Endothelial cell of umbilical vein (primary cell): ENCODE measurements around the gene SLF2. TPM values are rescaled to one million over a fixed set of nuclear protein-coding genes. Genes with fewer than 3 reads are reported as not detected.

ENCODE experiments used
- BruUV-seq: library from RNA; stranded (reverse); fragments of 400-500 nt; replicated peaks from 2 replicates; lab custom pipeline; 2021; lab: Mats Ljungman, UMichigan
- CTCF ChIA-PET: fragments of 300-600, 350-600 bp; sonication (Branson Sonifier 250); formaldehyde crosslinking; loops from one replicate; lab custom pipeline; 2021; ENCODE audit warnings: antibody characterized with exemption, inconsistent platforms; lab: Charles Lee
- POLR2A ChIA-PET: fragments of 300-600, 350-600 bp; sonication (Branson Sonifier 250); formaldehyde crosslinking; loops from one replicate; lab custom pipeline; 2021; ENCODE audit warnings: antibody characterized with exemption, inconsistent platforms; lab: Charles Lee
- DNase-seq: peaks from one replicate; pipeline ENCODE4 v3.0.0-alpha.2; 2011; ENCODE audit warnings: low read depth, low spot score
- FAIRE-seq: peaks from 2 replicates; lab custom pipeline; 2011; peaks lifted over from hg19 to GRCh38; lab: Jason Lieb, UNC
- H2AFZ ChIP-seq: 2 replicates; pipeline ENCODE4 v1.6.0; 2012; ENCODE audit warnings: low read depth, low read length, control low read depth, inconsistent platforms
- H3K27ac ChIP-seq: 2 replicates; pipeline ENCODE4 v1.5.1; 2011; ENCODE audit warnings: low read depth, mild to moderate bottlenecking, control low read depth, low read length, moderate library complexity; ENCODE audit not compliant: insufficient read depth
- H3K27me3 ChIP-seq, 2 experiments: 2 replicates each; pipeline versions ENCODE4 v1.6.0 to v1.6.1; 2011; ENCODE audit warnings: low read length in 2 of 2, mixed read lengths in 1 of 2; ENCODE audit not compliant: control insufficient read depth in 2 of 2, insufficient read depth in 2 of 2
- H3K36me3 ChIP-seq, 2 experiments: 2 replicates in 1 of 2; 3 replicates in 1 of 2; pipeline ENCODE4 v1.5.1; 2011; ENCODE audit warnings: low read length in 2 of 2, mild to moderate bottlenecking in 1 of 2, moderate library complexity in 1 of 2; ENCODE audit not compliant: control insufficient read depth in 2 of 2, insufficient read depth in 2 of 2; ENCODE audit errors: extremely low read depth in 1 of 2
- H3K4me1 ChIP-seq: 3 replicates; pipeline ENCODE4 v1.5.1; 2011; ENCODE audit warnings: mild to moderate bottlenecking, low read length; ENCODE audit not compliant: control insufficient read depth, insufficient read depth; ENCODE audit errors: extremely low read depth
- H3K4me2 ChIP-seq: 2 replicates; pipeline ENCODE4 v1.6.1; 2011; ENCODE audit warnings: low read length, control low read depth, mixed read lengths; ENCODE audit not compliant: insufficient read depth
- H3K4me3 ChIP-seq, 3 experiments: fragments of 200-600 bp in 1 of 3; sonication (generic), shearing (Covaris generic) in 1 of 3; replicated peaks in 1 of 3; 2 replicates each; pipeline ENCODE4 v1.5.1; 2011 to 2016; ENCODE audit warnings: control low read depth in 3 of 3, low read length in 3 of 3, mild to moderate bottlenecking in 2 of 3, inconsistent platforms in 1 of 3, low read depth in 1 of 3, moderate library complexity in 1 of 3; ENCODE audit not compliant: insufficient read depth in 1 of 3
- H3K79me2 ChIP-seq: 2 replicates; pipeline ENCODE4 v1.6.0; 2012; ENCODE audit warnings: low read length, inconsistent platforms; ENCODE audit not compliant: control insufficient read depth, insufficient read depth
- H3K9ac ChIP-seq: replicated peaks from 2 replicates; pipeline ENCODE3; 2011; ENCODE audit warnings: low read length, control low read depth; ENCODE audit not compliant: insufficient read depth; ENCODE audit errors: extremely low read depth
- H3K9me1 ChIP-seq: replicated peaks from 3 replicates; pipeline ENCODE4 v1.6.0; 2011; ENCODE audit warnings: mild to moderate bottlenecking, low read length; ENCODE audit not compliant: control insufficient read depth, insufficient read depth; ENCODE audit errors: extremely low read depth
- H3K9me3 ChIP-seq: replicated peaks from 2 replicates; pipeline ENCODE4 v1.5.1; 2012; ENCODE audit warnings: low read length, inconsistent platforms; ENCODE audit not compliant: control insufficient read depth, insufficient read depth
- H4K20me1 ChIP-seq: replicated peaks from 2 replicates; pipeline ENCODE3; 2011; ENCODE audit warnings: mild to moderate bottlenecking, low read length; ENCODE audit not compliant: control insufficient read depth, insufficient read depth; ENCODE audit errors: extremely low read depth
- CTCF ChIP-seq, 2 donors: IDR thresholded peaks; 1 replicate in 1 of 2; 2 replicates in 1 of 2; pipeline ENCODE4 v1.5.1; 2011; ENCODE audit warnings: low read length in 2 of 2, mild to moderate bottlenecking in 2 of 2, moderate library complexity in 2 of 2, control low read depth in 1 of 2, inconsistent platforms in 1 of 2, low read depth in 1 of 2; ENCODE audit not compliant: insufficient read depth in 1 of 2; ENCODE audit errors: extremely low read depth in 1 of 2
- EZH2 ChIP-seq: IDR thresholded peaks from 2 replicates; pipeline ENCODE4 v1.6.1; 2012; ENCODE audit warnings: borderline replicate concordance, low read depth, mild to moderate bottlenecking, moderate library complexity, low read length, inconsistent platforms; ENCODE audit not compliant: severe bottlenecking
- FOS ChIP-seq: IDR thresholded peaks from 2 replicates; pipeline ENCODE4 v1.6.1; 2011; ENCODE audit warnings: mild to moderate bottlenecking, low read length, moderate library complexity, borderline replicate concordance; ENCODE audit not compliant: insufficient read depth
- GATA2 ChIP-seq: IDR thresholded peaks from 2 replicates; pipeline ENCODE4 v1.7.0; 2011; ENCODE audit warnings: low read depth, mild to moderate bottlenecking, moderate library complexity, mixed read lengths, low read length; ENCODE audit not compliant: insufficient read length, insufficient read depth
- JUN ChIP-seq: IDR thresholded peaks from 2 replicates; pipeline ENCODE4 v1.6.1; 2011; ENCODE audit warnings: borderline replicate concordance, low read depth; ENCODE audit not compliant: insufficient read length, insufficient read depth
- MYC ChIP-seq: IDR thresholded peaks from one replicate; pipeline ENCODE4 v1.6.1; 2011; ENCODE audit warnings: mild to moderate bottlenecking, low read depth, low read length
- POLR2A ChIP-seq: IDR thresholded peaks from 2 replicates; pipeline ENCODE4 v1.6.1; 2012; ENCODE audit warnings: low read depth, mild to moderate bottlenecking, control low read depth, low read length
- POLR2AphosphoS5 ChIP-seq: IDR thresholded peaks from 2 replicates; pipeline ENCODE4 v1.6.1; 2012; ENCODE audit warnings: low read depth, mild to moderate bottlenecking, control low read depth, low read length, moderate library complexity; ENCODE audit not compliant: insufficient read depth
- dilution Hi-C: fragments of 300-500 bp; cut with MboI; formaldehyde crosslinking; loops from one replicate; pipeline ENCODE4 v1.15.0; 2019; ENCODE audit warnings: low sequenced_read_pairs; ENCODE audit not compliant: extremely low pct_ligation_motif_present
- intact Hi-C: fragments of 100-400 bp; cut with micrococcal nuclease; formaldehyde crosslinking; loops from one replicate; pipeline ENCODE4 v1.10.0; 2022
- polyA plus RNA-seq, 4 experiments: library from polyadenylated mRNA; depleted of rRNA in 3 of 4; stranded (reverse) in 3 of 4; unstranded in 1 of 4; fragments of >200 nt; gene quantifications; 2 replicates each; pipeline versions ENCODE4 v1.2.1 to v1.2.3, GENCODE V29; 2011 to 2012; ENCODE audit warnings: missing spikeins in 1 of 4
- total RNA-seq: library from RNA; stranded (reverse); gene quantifications from 2 replicates; pipeline ENCODE4 v1.2.3, GENCODE V29; 2021
- TF ChIP-seq, protein P1 (sequence below): IDR thresholded peaks from 2 replicates; pipeline ENCODE4 v1.6.1; 2011; ENCODE audit not compliant: insufficient read depth, insufficient read length

The SLF2 gene
- total and polyA plus RNA-seq, 2 donors (not counting 3 experiments of a cell fraction or from before 2014, with no cell fraction given), result 7.5 to 35.5 TPM

GRCh38 chr10:100978121-100978900, 65.5 kb downstream of the SLF2 start:
- Histone ChIP-seq H3K9ac (no peak overlapping the region), H3K4me2 (no peak overlapping the region), H3K4me3 (no peak overlapping the region), H3K9me3 (no peaks in the 10 kb centered on the region), H3K27me3 (no peaks in the 10 kb centered on the region), H3K36me3 (peaks cover 0 to 13% of the 10 kb centered on the region in 2 experiments), H3K79me2 (no peaks in the 10 kb centered on the region), H2AFZ (no peak overlapping the region), H3K27ac (no peak overlapping the region), H3K4me1 (no peaks in the 10 kb centered on the region), H3K9me1 (no peaks in the 10 kb centered on the region), H4K20me1 (no peaks in the 10 kb centered on the region)
- no peak for TF ChIP-seq POLR2A
- TF ChIP-seq POLR2AphosphoS5, result no peak
- TF ChIP-seq, protein P1, sequence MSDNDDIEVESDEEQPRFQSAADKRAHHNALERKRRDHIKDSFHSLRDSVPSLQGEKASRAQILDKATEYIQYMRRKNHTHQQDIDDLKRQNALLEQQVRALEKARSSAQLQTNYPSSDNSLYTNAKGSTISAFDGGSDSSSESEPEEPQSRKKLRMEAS, result no peak
- TF ChIP-seq JUN, result no peak
- TF ChIP-seq GATA2, result no peak
- TF ChIP-seq CTCF (IDR thresholded peaks at IDR 0.05; ENCODE audit: extremely low read depth in 1 of 2, insufficient read depth in 1 of 2, low read depth in 1 of 2, low read length in 2 of 2), result no peak
- TF ChIP-seq EZH2, result no peak
- no peak for TF ChIP-seq MYC
- TF ChIP-seq FOS, result no peak
- no TSS peak for BruUV-seq
- ChIA-PET POLR2A (no interaction called here), CTCF (no interaction called here)
- intact Hi-C loops (no loop called here), dilution Hi-C loops (no loop called here)
- no peak for FAIRE-seq
- DNase-seq, result no peak
